ENCODE results near the gene EYS.
"Not testable (repeated sequence)": the region's sequence is repeated elsewhere in the genome, so short reads cannot be mapped to it uniquely, and the experiment has no call there.

EYS gene

GRCh38 chr6:63964366-63964765, 1742.7 kb downstream of the EYS start:
- DNase-seq (ENCODE audit: low read depth in 2 of 2) = no peak

GRCh38 chr6:63963769-63964315, 1743.2 kb downstream of the EYS start:
- DNase-seq (ENCODE audit: low read depth in 2 of 2) = no peak

GRCh38 chr6:63953336-63954021, 1753.5 kb downstream of the EYS start:
- not testable (repeated sequence) for DNase-seq (ENCODE audit: low read depth in 2 of 2)

- no peak for DNase-seq (ENCODE audit: low read depth in 2 of 2)
These were observed 1759.1 kb downstream of the EYS start for GRCh38 chr6:63947792-63948529.

- no peak for DNase-seq (ENCODE audit: low read depth in 2 of 2)
These were observed 1761.0 kb downstream of the EYS start for GRCh38 chr6:63945987-63946386.

- DNase-seq (ENCODE audit: low read depth in 2 of 2) = no peak
These were observed 1763.2 kb downstream of the EYS start for GRCh38 chr6:63943826-63944225.

GRCh38 chr6:63941747-63942470, 1765.1 kb downstream of the EYS start:
- no peak for DNase-seq (ENCODE audit: low read depth in 2 of 2)

- no peak for DNase-seq (ENCODE audit: low read depth in 2 of 2)
These were observed 1767.0 kb downstream of the EYS start for GRCh38 chr6:63940056-63940455.

- DNase-seq (ENCODE audit: low read depth in 2 of 2) = no peak
These were observed 1770.6 kb downstream of the EYS start for GRCh38 chr6:63936399-63936798.

- no peak for DNase-seq (ENCODE audit: low read depth in 2 of 2)
These were observed 1771.3 kb downstream of the EYS start for GRCh38 chr6:63935732-63936131.

GRCh38 chr6:63933948-63934347, 1773.1 kb downstream of the EYS start:
- DNase-seq (ENCODE audit: low read depth in 2 of 2) = not testable (repeated sequence)

- no peak for DNase-seq (ENCODE audit: low read depth in 2 of 2)
These were observed 1776.2 kb downstream of the EYS start for GRCh38 chr6:63930848-63931247.

GRCh38 chr6:63929111-63929510, 1777.9 kb downstream of the EYS start:
- DNase-seq (ENCODE audit: low read depth in 2 of 2) = no peak

GRCh38 chr6:63928613-63929012, 1778.4 kb downstream of the EYS start:
- DNase-seq (ENCODE audit: low read depth in 2 of 2) = no peak

GRCh38 chr6:63926950-63927927, 1779.8 kb downstream of the EYS start:
- DNase-seq (ENCODE audit: low read depth in 2 of 2) = no peak

- no peak for DNase-seq (ENCODE audit: low read depth in 2 of 2)
These were observed 1780.7 kb downstream of the EYS start for GRCh38 chr6:63926258-63926780.

GRCh38 chr6:63923139-63923739, 1783.8 kb downstream of the EYS start:
- no peak for DNase-seq (ENCODE audit: low read depth in 2 of 2)

- no peak for DNase-seq (ENCODE audit: low read depth in 2 of 2)
These were observed 1787.4 kb downstream of the EYS start for GRCh38 chr6:63919556-63920110.

- no peak for DNase-seq (ENCODE audit: low read depth in 2 of 2)
These were observed 1794.1 kb downstream of the EYS start for GRCh38 chr6:63912887-63913286.

GRCh38 chr6:63910863-63911551, 1796.0 kb downstream of the EYS start:
- DNase-seq (ENCODE audit: low read depth in 2 of 2) = no peak
